Measurements from ENCODE around the gene LENG1.
A peak's percentile ranks its signal among the peaks of the same experiment; 100 is the strongest.

The LENG1 gene

DNA sequence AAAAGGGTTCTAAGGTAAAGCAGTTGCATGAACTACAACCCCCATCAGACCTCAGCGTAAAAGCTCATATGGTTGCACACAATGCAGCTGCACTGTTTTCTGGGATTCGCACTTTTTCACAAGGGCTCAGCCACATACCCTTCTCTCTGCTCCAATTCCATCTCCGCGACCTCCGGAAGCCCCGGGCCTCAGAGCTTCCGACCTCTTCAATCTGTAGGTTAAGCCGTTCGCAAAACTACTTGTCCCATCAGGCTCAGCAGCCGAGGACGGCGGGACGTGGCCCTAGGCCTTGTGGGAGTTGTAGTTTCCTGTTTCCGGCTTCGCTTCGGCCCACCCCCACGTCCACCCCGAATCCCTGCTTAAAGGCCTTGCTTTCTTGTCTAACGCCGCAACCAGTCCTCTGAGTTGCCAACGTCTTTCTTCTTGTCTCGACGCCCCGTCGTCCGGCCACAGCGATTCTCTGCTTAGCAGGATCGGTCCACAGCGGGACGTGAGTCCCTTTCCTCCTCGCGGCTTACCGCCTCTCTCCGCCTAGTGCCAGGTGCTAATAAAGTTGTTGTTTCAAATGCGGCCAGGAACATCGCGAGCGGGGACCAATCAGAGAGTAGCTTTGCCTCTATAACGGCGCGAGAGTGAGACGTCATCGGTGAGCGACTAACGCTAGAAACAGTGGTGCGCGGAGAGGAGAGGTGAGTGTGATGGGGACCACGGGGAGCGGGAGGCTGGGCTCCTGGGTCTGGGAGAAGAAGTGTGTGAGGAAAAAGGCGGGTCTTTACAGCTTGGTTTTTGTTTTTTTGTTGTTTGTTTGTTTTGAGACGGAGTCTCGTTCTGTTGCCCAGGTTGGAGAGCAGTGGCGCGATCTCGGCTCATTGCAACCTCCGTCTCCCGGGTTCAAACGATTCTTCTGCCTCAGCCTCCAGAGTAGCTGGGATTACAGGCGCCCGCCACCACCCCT is 44.1 kb downstream of the LENG1 start, which contains the start of the genes PRPF31 and TFPT (continued):
- TF ChIP-seq CTCF (tag by site-specific recombination; IDR thresholded peaks at IDR 0.05) (0 out of 2 replicates have a peak, but pooled peaks have one; percentile 42), ZNF571 (tag by site-specific recombination; IDR thresholded peaks at IDR 0.05) (no peak), ZNF214 (tag by site-specific recombination; IDR thresholded peaks at IDR 0.05; ENCODE audit: borderline replicate concordance) (no peak), ZSCAN4 (tag by site-specific recombination; IDR thresholded peaks at IDR 0.05) (no peak)

DNA sequence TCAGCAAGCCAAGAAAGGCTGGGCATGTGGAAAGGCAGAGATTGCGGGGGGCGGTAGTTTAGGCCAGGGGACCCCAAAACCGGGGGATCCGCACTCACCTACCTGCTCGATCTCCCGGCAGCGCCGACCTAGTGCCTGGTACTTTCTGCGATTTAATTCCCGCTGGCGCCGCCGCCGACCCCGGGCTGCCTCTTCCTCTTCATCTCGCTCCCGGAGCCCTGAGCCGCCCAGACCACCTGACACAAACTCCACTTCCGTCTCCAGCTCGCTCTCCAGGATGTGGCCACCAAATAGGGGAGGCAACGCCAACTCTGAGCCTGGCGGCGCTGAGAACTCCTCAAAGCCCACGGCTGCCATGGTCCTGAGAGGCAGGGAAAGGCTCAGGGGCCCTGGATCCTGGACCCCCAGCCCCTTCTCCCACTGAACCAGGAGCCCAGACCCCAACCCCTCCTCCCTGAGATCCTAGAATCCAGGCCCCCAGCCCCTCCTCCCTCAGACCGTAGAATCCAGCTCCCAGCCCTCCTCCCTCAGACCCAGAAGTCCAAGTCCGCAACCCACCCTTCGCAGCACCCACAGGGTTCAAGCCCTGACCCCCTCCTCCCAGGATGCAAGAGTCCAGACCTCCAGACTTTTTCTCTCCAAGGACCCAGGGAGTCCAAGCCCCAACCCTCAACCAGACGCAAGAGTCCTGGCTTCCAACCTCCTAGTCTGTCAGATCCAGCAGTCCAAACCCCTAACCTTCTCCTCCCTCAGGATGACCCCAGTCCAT is 45.0 kb downstream of the LENG1 start:
- Histone ChIP-seq H3K9me3 (ENCODE audit: control insufficient read depth, insufficient read depth, low read depth, low read length) (no peaks in the 10 kb centered on the region), H3K4me3 (ENCODE audit: low read depth, low read length) (peak overlapping the region; percentile 95), H3K4me1 (ENCODE audit: control insufficient read depth, insufficient read depth, low read length) (peaks cover 7% of the 10 kb centered on the region), H3K27ac (ENCODE audit: extremely low read depth, low read depth, low read length) (peak overlapping the region; percentile 80; the same call in 1 of the 2 replicates), H3K36me3 (ENCODE audit: control insufficient read depth in 2 of 2, insufficient read depth in 1 of 2, low read length in 2 of 2) (peaks cover 46 to 52% of the 10 kb centered on the region in 2 experiments)
- POLR2A ChIA-PET, result interaction anchor here (0.6 to 6.2 kb wide), 18 partner anchors 8 to 1572 kb away, joined by 3 to 116 read pairs (median 5); partner anchors contain the start of genes CNOT3, LENG1, LENG8 and MBOAT7
- TF ChIP-seq, protein P1, sequence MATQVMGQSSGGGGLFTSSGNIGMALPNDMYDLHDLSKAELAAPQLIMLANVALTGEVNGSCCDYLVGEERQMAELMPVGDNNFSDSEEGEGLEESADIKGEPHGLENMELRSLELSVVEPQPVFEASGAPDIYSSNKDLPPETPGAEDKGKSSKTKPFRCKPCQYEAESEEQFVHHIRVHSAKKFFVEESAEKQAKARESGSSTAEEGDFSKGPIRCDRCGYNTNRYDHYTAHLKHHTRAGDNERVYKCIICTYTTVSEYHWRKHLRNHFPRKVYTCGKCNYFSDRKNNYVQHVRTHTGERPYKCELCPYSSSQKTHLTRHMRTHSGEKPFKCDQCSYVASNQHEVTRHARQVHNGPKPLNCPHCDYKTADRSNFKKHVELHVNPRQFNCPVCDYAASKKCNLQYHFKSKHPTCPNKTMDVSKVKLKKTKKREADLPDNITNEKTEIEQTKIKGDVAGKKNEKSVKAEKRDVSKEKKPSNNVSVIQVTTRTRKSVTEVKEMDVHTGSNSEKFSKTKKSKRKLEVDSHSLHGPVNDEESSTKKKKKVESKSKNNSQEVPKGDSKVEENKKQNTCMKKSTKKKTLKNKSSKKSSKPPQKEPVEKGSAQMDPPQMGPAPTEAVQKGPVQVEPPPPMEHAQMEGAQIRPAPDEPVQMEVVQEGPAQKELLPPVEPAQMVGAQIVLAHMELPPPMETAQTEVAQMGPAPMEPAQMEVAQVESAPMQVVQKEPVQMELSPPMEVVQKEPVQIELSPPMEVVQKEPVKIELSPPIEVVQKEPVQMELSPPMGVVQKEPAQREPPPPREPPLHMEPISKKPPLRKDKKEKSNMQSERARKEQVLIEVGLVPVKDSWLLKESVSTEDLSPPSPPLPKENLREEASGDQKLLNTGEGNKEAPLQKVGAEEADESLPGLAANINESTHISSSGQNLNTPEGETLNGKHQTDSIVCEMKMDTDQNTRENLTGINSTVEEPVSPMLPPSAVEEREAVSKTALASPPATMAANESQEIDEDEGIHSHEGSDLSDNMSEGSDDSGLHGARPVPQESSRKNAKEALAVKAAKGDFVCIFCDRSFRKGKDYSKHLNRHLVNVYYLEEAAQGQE (tag by site-specific recombination; IDR thresholded peaks at IDR 0.05), result no peak
- TF ChIP-seq, protein P2, sequence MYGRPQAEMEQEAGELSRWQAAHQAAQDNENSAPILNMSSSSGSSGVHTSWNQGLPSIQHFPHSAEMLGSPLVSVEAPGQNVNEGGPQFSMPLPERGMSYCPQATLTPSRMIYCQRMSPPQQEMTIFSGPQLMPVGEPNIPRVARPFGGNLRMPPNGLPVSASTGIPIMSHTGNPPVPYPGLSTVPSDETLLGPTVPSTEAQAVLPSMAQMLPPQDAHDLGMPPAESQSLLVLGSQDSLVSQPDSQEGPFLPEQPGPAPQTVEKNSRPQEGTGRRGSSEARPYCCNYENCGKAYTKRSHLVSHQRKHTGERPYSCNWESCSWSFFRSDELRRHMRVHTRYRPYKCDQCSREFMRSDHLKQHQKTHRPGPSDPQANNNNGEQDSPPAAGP (tag by site-specific recombination; IDR thresholded peaks at IDR 0.05), result no peak
- no peak for TF ChIP-seq ZNF529 (tag by site-specific recombination; IDR thresholded peaks at IDR 0.05; ENCODE audit: insufficient replicate concordance)
- TF ChIP-seq, protein P3, sequence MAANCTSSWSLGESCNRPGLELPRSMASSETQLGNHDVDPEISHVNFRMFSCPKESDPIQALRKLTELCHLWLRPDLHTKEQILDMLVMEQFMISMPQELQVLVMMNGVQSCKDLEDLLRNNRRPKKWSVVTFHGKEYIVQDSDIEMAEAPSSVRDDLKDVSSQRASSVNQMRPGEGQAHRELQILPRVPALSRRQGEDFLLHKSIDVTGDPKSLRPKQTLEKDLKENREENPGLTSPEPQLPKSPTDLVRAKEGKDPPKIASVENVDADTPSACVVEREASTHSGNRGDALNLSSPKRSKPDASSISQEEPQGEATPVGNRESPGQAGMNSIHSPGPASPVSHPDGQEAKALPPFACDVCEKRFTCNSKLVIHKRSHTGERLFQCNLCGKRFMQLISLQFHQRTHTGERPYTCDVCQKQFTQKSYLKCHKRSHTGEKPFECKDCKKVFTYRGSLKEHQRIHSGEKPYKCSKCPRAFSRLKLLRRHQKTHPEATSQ (tag by site-specific recombination; IDR thresholded peaks at IDR 0.05), result no peak
- CTCF ChIA-PET, result interaction anchor here (0.6 to 1.5 kb wide), 6 partner anchors 42 to 301 kb away, joined by 3 read pairs; partner anchors contain the start of genes MBOAT7 and TTYH1

GRCh38 chr19:54109651-54110050 is 49.9 kb downstream of the LENG1 start:
- no peak overlapping the region for H3K4me3 ChIP-seq (ENCODE audit: low read depth, low read length)
- ChIA-PET CTCF (no interaction called here), POLR2A (interaction anchor here (0.6 kb wide), 1 partner anchor 27 kb away, joined by 4 read pairs; the partner anchor contains the start of gene CNOT3)
- peaks cover 3% of the 10 kb centered on the region; the same call in 1 of the 2 replicates for H3K4me1 ChIP-seq (ENCODE audit: control insufficient read depth, insufficient read depth, low read length)
- peaks cover 80 to 81% of the 10 kb centered on the region in 2 experiments for H3K36me3 ChIP-seq (ENCODE audit: control insufficient read depth in 2 of 2, insufficient read depth in 1 of 2, low read length in 2 of 2)
- H3K27ac ChIP-seq (ENCODE audit: extremely low read depth, low read depth, low read length), result 0 out of 2 replicates have a peak overlapping the region, but pooled peaks have one; percentile 9
- H3K9me3 ChIP-seq (ENCODE audit: control insufficient read depth, insufficient read depth, low read depth, low read length), result no peaks in the 10 kb centered on the region
- TF ChIP-seq ZNF692 (tag by site-specific recombination; IDR thresholded peaks at IDR 0.05), result no peak
- no peak for TF ChIP-seq ZNF544 (tag by site-specific recombination; IDR thresholded peaks at IDR 0.05)
- TF ChIP-seq SETDB1 (IDR thresholded peaks at IDR 0.05; ENCODE audit: insufficient read length, low read length), result no peak
- no peak for TF ChIP-seq ZNF585B (tag by site-specific recombination; IDR thresholded peaks at IDR 0.05)
- no peak for TF ChIP-seq ZFP41 (tag by site-specific recombination; IDR thresholded peaks at IDR 0.05; ENCODE audit: borderline replicate concordance)
- no peak for TF ChIP-seq ZNF341 (tag by site-specific recombination; IDR thresholded peaks at IDR 0.05; ENCODE audit: low read depth)
- TF ChIP-seq ZSCAN30 (tag by site-specific recombination; IDR thresholded peaks at IDR 0.05), result no peak
- TF ChIP-seq, protein P3 (tag by site-specific recombination; IDR thresholded peaks at IDR 0.05), result no peak
- no peak for TF ChIP-seq ZNF785 (tag by site-specific recombination; IDR thresholded peaks at IDR 0.05)
